AG04450 (cell line): ENCODE measurements around the gene TSHZ2. TPM values are rescaled to one million over a fixed set of nuclear protein-coding genes. Genes with fewer than 3 reads are reported as not detected.

ENCODE experiments used
- CTCF ChIA-PET: fragments of 300-600, 350-600 bp; formaldehyde crosslinking; extraction: SDS; loops from one replicate; lab custom pipeline; 2022; ENCODE audit warnings: antibody characterized with exemption, inconsistent platforms; lab: Charles Lee
- POLR2A ChIA-PET: fragments of 350-600 bp; formaldehyde crosslinking; extraction: SDS; loops from one replicate; lab custom pipeline; 2021; ENCODE audit warnings: antibody characterized with exemption, inconsistent platforms; lab: Yijun Ruan, JAX
- DNase-seq: peaks from one replicate; pipeline ENCODE4 v3.0.0-alpha.2; 2011; ENCODE audit warnings: low read depth, low spot score
- H3K27ac ChIP-seq: one replicate; pipeline ENCODE4 v1.5.1; 2012; ENCODE audit warnings: low read depth, low read length, control low read depth
- H3K27me3 ChIP-seq: one replicate; pipeline ENCODE4 v1.6.0; 2012; ENCODE audit warnings: low read length; ENCODE audit not compliant: control insufficient read depth, insufficient read depth
- H3K4me3 ChIP-seq: 2 replicates; pipeline ENCODE4 v1.5.1; 2011; ENCODE audit warnings: mild to moderate bottlenecking, low read depth, low read length, control low read depth
- H3K9me3 ChIP-seq: 2 replicates; pipeline ENCODE4 v1.5.1; 2012; ENCODE audit warnings: low read length; ENCODE audit not compliant: control insufficient read depth, insufficient read depth
- polyA plus RNA-seq: library from polyadenylated mRNA; depleted of rRNA; stranded (reverse); fragments of >200 nt; gene quantifications from 2 replicates; pipeline ENCODE4 v1.2.3, GENCODE V29; 2011
- TF ChIP-seq, protein P1 (sequence below): IDR thresholded peaks from 2 replicates; pipeline ENCODE4 v1.5.1; 2011; ENCODE audit warnings: low read depth, low read length, control low read depth, inconsistent platforms

Gene TSHZ2
- polyA plus RNA-seq, 1 experiment: not detected

DNA sequence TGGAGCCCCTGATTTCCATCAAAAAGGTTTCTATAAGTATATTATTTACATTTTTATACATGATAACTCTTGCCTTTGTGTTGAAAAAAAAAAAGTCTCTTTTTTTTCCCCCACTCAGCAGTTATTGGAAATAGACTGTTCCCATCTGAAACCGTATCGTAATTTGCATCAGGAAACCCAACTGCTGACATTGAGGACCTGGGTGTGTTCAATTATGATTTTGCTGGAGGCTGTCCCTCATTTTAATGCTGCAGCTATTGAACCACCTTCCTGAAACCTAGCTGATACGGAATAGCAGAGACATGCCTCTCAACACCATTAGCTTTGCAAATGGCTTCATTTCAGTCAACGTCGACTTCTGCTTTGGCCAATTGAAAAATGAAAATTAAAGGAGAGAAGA is 522.6 kb downstream of the TSHZ2 start:
- CTCF ChIA-PET: interaction anchor here (1.3 kb wide), 1 partner anchor 53 kb away, joined by 3 read pairs; no protein-coding TSS in a partner anchor
- DNase-seq: no peak
- Histone ChIP-seq H3K9me3 (no peaks in the 10 kb centered on the region), H3K4me3 (no peak overlapping the region), H3K27ac (no peak overlapping the region), H3K27me3 (no peaks in the 10 kb centered on the region)
- POLR2A ChIA-PET: no interaction called here
- TF ChIP-seq, protein P1, sequence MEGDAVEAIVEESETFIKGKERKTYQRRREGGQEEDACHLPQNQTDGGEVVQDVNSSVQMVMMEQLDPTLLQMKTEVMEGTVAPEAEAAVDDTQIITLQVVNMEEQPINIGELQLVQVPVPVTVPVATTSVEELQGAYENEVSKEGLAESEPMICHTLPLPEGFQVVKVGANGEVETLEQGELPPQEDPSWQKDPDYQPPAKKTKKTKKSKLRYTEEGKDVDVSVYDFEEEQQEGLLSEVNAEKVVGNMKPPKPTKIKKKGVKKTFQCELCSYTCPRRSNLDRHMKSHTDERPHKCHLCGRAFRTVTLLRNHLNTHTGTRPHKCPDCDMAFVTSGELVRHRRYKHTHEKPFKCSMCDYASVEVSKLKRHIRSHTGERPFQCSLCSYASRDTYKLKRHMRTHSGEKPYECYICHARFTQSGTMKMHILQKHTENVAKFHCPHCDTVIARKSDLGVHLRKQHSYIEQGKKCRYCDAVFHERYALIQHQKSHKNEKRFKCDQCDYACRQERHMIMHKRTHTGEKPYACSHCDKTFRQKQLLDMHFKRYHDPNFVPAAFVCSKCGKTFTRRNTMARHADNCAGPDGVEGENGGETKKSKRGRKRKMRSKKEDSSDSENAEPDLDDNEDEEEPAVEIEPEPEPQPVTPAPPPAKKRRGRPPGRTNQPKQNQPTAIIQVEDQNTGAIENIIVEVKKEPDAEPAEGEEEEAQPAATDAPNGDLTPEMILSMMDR: no peak

DNA sequence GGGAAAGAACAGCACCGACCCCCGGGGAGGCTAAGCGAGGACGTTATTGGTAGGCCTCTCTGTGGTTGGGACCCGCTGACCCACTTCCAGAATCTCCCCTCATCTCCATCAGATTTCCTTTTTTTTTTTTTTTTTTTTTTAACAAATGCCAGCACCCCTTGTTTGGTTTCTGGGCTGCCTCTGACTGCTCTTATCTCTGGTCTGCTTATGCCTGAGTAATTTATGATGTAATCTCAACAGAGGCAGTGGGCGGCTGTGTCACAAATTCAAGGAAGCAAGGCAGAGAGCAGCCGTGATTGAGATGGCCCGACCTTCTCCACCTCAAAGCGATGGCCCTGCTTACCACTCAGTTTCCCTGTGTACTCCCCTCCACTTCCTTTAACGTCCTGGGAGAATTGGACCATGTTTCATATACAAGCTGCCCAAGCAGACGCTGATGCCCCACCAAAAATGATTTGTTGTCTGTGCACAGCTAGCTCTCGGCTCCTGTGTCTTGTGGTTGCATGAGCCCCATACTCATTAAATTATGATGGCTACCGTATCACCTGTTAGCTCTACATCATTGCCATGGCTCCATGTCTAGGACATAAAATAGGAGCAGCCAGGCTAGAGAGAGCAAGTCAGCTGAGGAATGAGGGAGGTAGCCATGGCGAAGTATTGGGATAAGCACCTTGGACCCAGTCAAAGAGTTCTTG is 523.4 kb downstream of the TSHZ2 start:
- no peaks in the 10 kb centered on the region for H3K27me3 ChIP-seq
- no peak for DNase-seq
- TF ChIP-seq, protein P1: no peak
- ChIA-PET CTCF (interaction anchor here (1.3 kb wide), 1 partner anchor 52 kb away, joined by 3 read pairs; no protein-coding TSS in a partner anchor), POLR2A (no interaction called here)
- no peaks in the 10 kb centered on the region for H3K9me3 ChIP-seq
- H3K4me3 ChIP-seq: no peak overlapping the region
- no peak overlapping the region for H3K27ac ChIP-seq

DNA sequence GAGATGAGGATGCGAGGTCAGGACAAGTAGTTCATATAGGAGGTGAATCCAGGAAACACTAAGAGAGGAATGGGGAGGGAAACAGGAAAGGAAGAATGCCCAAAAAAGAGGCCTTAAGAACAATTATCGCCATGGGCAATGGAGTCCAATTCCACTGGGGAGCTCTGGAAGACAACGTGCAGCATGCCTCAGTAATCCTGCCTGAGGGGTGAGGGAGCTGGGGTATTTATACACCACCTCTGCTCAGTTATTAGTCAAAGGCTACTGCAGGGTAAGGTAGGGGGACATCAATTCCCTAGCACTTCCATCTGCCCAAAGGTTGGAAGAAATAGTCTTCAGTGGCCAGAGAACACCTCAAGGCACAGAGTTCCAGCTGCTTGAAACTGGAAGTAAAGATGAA is 525.1 kb downstream of the TSHZ2 start:
- H3K27ac ChIP-seq: no peak overlapping the region
- no peak for DNase-seq
- no peaks in the 10 kb centered on the region for H3K27me3 ChIP-seq
- CTCF ChIA-PET: interaction anchor here (0.6 kb wide), 2 partner anchors 13 to 337 kb away, joined by 4 to 7 read pairs; no protein-coding TSS in a partner anchor
- no peaks in the 10 kb centered on the region for H3K9me3 ChIP-seq
- H3K4me3 ChIP-seq: no peak overlapping the region
- POLR2A ChIA-PET: no interaction called here
- TF ChIP-seq, protein P1: no peak

DNA sequence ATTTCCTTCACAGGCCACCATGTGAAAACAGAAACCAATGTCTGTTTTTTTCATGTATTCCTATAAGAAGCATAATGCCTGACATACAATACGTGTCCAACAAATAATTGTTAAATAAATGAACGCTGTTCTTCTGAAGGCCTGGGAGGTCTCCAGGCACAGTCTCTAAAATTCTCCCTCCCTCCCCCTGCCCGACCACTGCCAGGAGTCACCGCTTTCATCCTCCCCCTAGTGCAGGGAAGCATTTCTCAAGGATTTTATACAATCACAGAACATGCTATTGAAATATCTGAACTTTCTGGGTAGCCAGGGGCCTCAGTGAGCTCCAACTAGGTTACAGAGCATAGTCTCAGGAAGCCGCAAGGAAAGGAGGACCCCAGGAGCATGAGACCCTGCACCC is 526.2 kb downstream of the TSHZ2 start:
- no peak overlapping the region for H3K4me3 ChIP-seq
- H3K9me3 ChIP-seq: no peaks in the 10 kb centered on the region
- H3K27ac ChIP-seq: no peak overlapping the region
- POLR2A ChIA-PET: no interaction called here
- no peak for DNase-seq
- TF ChIP-seq, protein P1: no peak
- CTCF ChIA-PET: interaction anchor here (0.6 kb wide), 1 partner anchor 797 kb away, joined by 3 read pairs; no protein-coding TSS in a partner anchor
- H3K27me3 ChIP-seq: no peaks in the 10 kb centered on the region

DNA sequence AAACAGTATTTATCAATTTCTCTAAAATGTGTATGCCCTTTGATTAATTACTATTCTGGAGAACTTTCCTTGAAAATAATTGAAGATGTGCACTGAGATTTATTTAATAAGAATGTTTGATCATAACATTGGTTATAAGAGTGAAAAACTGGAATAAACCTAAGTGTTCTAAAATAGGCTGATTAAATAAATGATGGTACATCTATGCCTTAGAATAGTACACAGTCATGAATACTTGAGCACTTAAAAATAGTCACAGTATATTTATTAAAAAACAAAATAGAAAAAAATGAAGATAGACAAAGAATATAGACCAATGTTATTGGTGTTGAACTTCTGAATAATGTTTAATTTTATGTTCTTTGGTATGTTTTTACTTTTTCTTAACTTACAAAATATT is 528.5 kb downstream of the TSHZ2 start:
- ChIA-PET POLR2A (no interaction called here), CTCF (no interaction called here)
- no peak for DNase-seq
- Histone ChIP-seq H3K9me3 (no peaks in the 10 kb centered on the region), H3K4me3 (no peak overlapping the region), H3K27me3 (no peaks in the 10 kb centered on the region), H3K27ac (no peak overlapping the region)
- TF ChIP-seq, protein P1: no peak
